Spleen (tissue), 7 donors: ENCODE data around the gene OR1I1.

Source experiments
- POLR2A ChIP-seq, 3 donors: fragments of 450-650 bp; IDR thresholded peaks; one replicate each; pipeline ENCODE4 v1.5.1; 2017; ENCODE audit warnings: antibody characterized with exemption in 3 of 3, mild to moderate bottlenecking in 1 of 3
- POLR2AphosphoS5 ChIP-seq, 3 donors: sonication (generic); formaldehyde crosslinking; IDR thresholded peaks; one replicate each; pipeline ENCODE4 v1.5.1; 2017; ENCODE audit warnings: antibody characterized with exemption in 3 of 3
- TF ChIP-seq, protein P1 (sequence below), 11 experiments: fragments of 200-600 bp in 7 of 11; fragments of 450-650 bp in 4 of 11; sonication (generic) in 4 of 11; IDR thresholded peaks in 8 of 11; conservative IDR thresholded peaks in 3 of 11; 1 replicate in 7 of 11; 2 replicates in 4 of 11; pipeline versions ENCODE4 v1.4.0 to v1.8.0; 2016 to 2021; ENCODE audit warnings: antibody characterized with exemption in 11 of 11, inconsistent platforms in 4 of 11, mild to moderate bottlenecking in 1 of 11
- donor health status: DM: no; HTN: no; CAD: no; lungs with moderate emphysema.
- donor health status: DM: no; HTN: no; CAD: no.
- donor health status: DM: no; HTN: no; CAD: no.

DNA sequence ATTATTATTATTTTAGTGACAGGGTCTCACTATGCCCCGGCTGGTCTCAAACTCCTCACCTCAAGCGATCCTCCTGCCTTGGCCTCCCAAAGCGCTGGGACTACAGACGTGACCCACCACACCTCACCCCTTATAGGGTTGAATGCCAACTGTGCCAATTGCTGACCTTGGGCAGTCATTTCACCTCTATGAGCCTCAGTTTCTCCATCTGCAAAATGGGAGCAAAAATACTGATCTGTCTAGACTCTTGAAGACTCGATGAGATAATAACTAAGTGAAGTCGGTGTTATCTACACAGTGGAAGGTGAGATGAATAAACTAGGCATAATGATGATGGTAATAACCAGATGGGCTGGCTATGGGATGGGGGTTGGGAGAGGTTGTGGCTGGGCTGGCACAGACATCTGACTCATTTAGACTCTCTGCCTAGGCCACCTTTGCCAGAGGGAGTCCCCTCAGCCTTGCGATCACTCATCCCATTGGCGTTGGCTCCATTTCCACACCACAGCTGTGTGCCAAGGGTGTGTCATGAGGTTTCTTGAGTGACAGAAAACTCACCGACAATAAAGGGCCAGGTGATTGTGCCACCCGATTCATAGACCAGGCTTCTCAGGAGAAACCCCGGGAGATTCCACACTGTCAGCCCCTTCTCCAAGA is 33.0 kb upstream of the OR1I1 start, which contains the start of gene CASP14:
- TF ChIP-seq POLR2A (IDR thresholded peaks at IDR 0.05): no peak
- TF ChIP-seq, protein P1, sequence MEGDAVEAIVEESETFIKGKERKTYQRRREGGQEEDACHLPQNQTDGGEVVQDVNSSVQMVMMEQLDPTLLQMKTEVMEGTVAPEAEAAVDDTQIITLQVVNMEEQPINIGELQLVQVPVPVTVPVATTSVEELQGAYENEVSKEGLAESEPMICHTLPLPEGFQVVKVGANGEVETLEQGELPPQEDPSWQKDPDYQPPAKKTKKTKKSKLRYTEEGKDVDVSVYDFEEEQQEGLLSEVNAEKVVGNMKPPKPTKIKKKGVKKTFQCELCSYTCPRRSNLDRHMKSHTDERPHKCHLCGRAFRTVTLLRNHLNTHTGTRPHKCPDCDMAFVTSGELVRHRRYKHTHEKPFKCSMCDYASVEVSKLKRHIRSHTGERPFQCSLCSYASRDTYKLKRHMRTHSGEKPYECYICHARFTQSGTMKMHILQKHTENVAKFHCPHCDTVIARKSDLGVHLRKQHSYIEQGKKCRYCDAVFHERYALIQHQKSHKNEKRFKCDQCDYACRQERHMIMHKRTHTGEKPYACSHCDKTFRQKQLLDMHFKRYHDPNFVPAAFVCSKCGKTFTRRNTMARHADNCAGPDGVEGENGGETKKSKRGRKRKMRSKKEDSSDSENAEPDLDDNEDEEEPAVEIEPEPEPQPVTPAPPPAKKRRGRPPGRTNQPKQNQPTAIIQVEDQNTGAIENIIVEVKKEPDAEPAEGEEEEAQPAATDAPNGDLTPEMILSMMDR (IDR thresholded peaks at IDR 0.05 in 8 of 11, conservative IDR thresholded peaks at IDR 0.05 in 3 of 11): no peak
- no peak for TF ChIP-seq POLR2AphosphoS5 (IDR thresholded peaks at IDR 0.05)
